NB4 (cell line): ENCODE results near the gene CDC42BPA.

ENCODE experiments used
- CTCF ChIP-seq: IDR thresholded peaks from one replicate; pipeline ENCODE4 v1.5.1; 2012; ENCODE audit warnings: low read depth, low read length
- MAX ChIP-seq: IDR thresholded peaks from 2 replicates; pipeline ENCODE4 v1.6.1; 2011; ENCODE audit warnings: low read depth, low read length
- POLR2A ChIP-seq: IDR thresholded peaks from 2 replicates; pipeline ENCODE4 v1.6.1; 2011; ENCODE audit warnings: mild to moderate bottlenecking; ENCODE audit not compliant: insufficient read length; ENCODE audit errors: extremely low read depth

- TF ChIP-seq MAX (no peak), CTCF (no peak), POLR2A (no peak)
These were observed 49.3 kb downstream of the CDC42BPA start for GRCh38 chr1:227268943-227269342.
